Endothelial cell of umbilical vein (primary cell): ENCODE results near the gene CYP2A6. TPM values are rescaled to one million over a fixed set of nuclear protein-coding genes. Genes with fewer than 3 reads are reported as not detected.
A peak's percentile ranks its signal among the peaks of the same experiment; 100 is the strongest.
"Not testable (repeated sequence)": the region's sequence is repeated elsewhere in the genome, so short reads cannot be mapped to it uniquely, and the experiment has no call there.

Experiments
- BruUV-seq: library from RNA; stranded (reverse); fragments of 400-500 nt; replicated peaks from 2 replicates; lab custom pipeline; 2021; lab: Mats Ljungman, UMichigan
- CTCF ChIA-PET: fragments of 300-600, 350-600 bp; sonication (Branson Sonifier 250); formaldehyde crosslinking; loops from one replicate; lab custom pipeline; 2021; ENCODE audit warnings: antibody characterized with exemption, inconsistent platforms; lab: Charles Lee
- POLR2A ChIA-PET: fragments of 300-600, 350-600 bp; sonication (Branson Sonifier 250); formaldehyde crosslinking; loops from one replicate; lab custom pipeline; 2021; ENCODE audit warnings: antibody characterized with exemption, inconsistent platforms; lab: Charles Lee
- DNase-seq: peaks from one replicate; pipeline ENCODE4 v3.0.0-alpha.2; 2011; ENCODE audit warnings: low read depth, low spot score
- FAIRE-seq: peaks from 2 replicates; lab custom pipeline; 2011; peaks lifted over from hg19 to GRCh38; lab: Jason Lieb, UNC
- H2AFZ ChIP-seq: 2 replicates; pipeline ENCODE4 v1.6.0; 2012; ENCODE audit warnings: low read depth, low read length, control low read depth, inconsistent platforms
- H3K27ac ChIP-seq: 2 replicates; pipeline ENCODE4 v1.5.1; 2011; ENCODE audit warnings: low read depth, mild to moderate bottlenecking, control low read depth, low read length, moderate library complexity; ENCODE audit not compliant: insufficient read depth
- H3K27me3 ChIP-seq, 2 experiments: 2 replicates each; pipeline versions ENCODE4 v1.6.0 to v1.6.1; 2011; ENCODE audit warnings: low read length in 2 of 2, mixed read lengths in 1 of 2; ENCODE audit not compliant: control insufficient read depth in 2 of 2, insufficient read depth in 2 of 2
- H3K36me3 ChIP-seq, 2 experiments: 2 replicates in 1 of 2; 3 replicates in 1 of 2; pipeline ENCODE4 v1.5.1; 2011; ENCODE audit warnings: low read length in 2 of 2, mild to moderate bottlenecking in 1 of 2, moderate library complexity in 1 of 2; ENCODE audit not compliant: control insufficient read depth in 2 of 2, insufficient read depth in 2 of 2; ENCODE audit errors: extremely low read depth in 1 of 2
- H3K4me1 ChIP-seq: 3 replicates; pipeline ENCODE4 v1.5.1; 2011; ENCODE audit warnings: mild to moderate bottlenecking, low read length; ENCODE audit not compliant: control insufficient read depth, insufficient read depth; ENCODE audit errors: extremely low read depth
- H3K4me2 ChIP-seq: 2 replicates; pipeline ENCODE4 v1.6.1; 2011; ENCODE audit warnings: low read length, control low read depth, mixed read lengths; ENCODE audit not compliant: insufficient read depth
- H3K4me3 ChIP-seq, 3 experiments: fragments of 200-600 bp in 1 of 3; sonication (generic), shearing (Covaris generic) in 1 of 3; replicated peaks in 1 of 3; 2 replicates each; pipeline ENCODE4 v1.5.1; 2011 to 2016; ENCODE audit warnings: control low read depth in 3 of 3, low read length in 3 of 3, mild to moderate bottlenecking in 2 of 3, inconsistent platforms in 1 of 3, low read depth in 1 of 3, moderate library complexity in 1 of 3; ENCODE audit not compliant: insufficient read depth in 1 of 3
- H3K79me2 ChIP-seq: 2 replicates; pipeline ENCODE4 v1.6.0; 2012; ENCODE audit warnings: low read length, inconsistent platforms; ENCODE audit not compliant: control insufficient read depth, insufficient read depth
- H3K9ac ChIP-seq: replicated peaks from 2 replicates; pipeline ENCODE3; 2011; ENCODE audit warnings: low read length, control low read depth; ENCODE audit not compliant: insufficient read depth; ENCODE audit errors: extremely low read depth
- H3K9me1 ChIP-seq: replicated peaks from 3 replicates; pipeline ENCODE4 v1.6.0; 2011; ENCODE audit warnings: mild to moderate bottlenecking, low read length; ENCODE audit not compliant: control insufficient read depth, insufficient read depth; ENCODE audit errors: extremely low read depth
- H3K9me3 ChIP-seq: replicated peaks from 2 replicates; pipeline ENCODE4 v1.5.1; 2012; ENCODE audit warnings: low read length, inconsistent platforms; ENCODE audit not compliant: control insufficient read depth, insufficient read depth
- H4K20me1 ChIP-seq: replicated peaks from 2 replicates; pipeline ENCODE3; 2011; ENCODE audit warnings: mild to moderate bottlenecking, low read length; ENCODE audit not compliant: control insufficient read depth, insufficient read depth; ENCODE audit errors: extremely low read depth
- dilution Hi-C: fragments of 300-500 bp; cut with MboI; formaldehyde crosslinking; loops from one replicate; pipeline ENCODE4 v1.15.0; 2019; ENCODE audit warnings: low sequenced_read_pairs; ENCODE audit not compliant: extremely low pct_ligation_motif_present
- intact Hi-C: fragments of 100-400 bp; cut with micrococcal nuclease; formaldehyde crosslinking; loops from one replicate; pipeline ENCODE4 v1.10.0; 2022
- polyA plus RNA-seq, 4 experiments: library from polyadenylated mRNA; depleted of rRNA in 3 of 4; stranded (reverse) in 3 of 4; unstranded in 1 of 4; fragments of >200 nt; gene quantifications; 2 replicates each; pipeline versions ENCODE4 v1.2.1 to v1.2.3, GENCODE V29; 2011 to 2012; ENCODE audit warnings: missing spikeins in 1 of 4
- total RNA-seq: library from RNA; stranded (reverse); gene quantifications from 2 replicates; pipeline ENCODE4 v1.2.3, GENCODE V29; 2021
- TF ChIP-seq, protein P1 (sequence below), 2 donors: IDR thresholded peaks; 1 replicate in 1 of 2; 2 replicates in 1 of 2; pipeline ENCODE4 v1.5.1; 2011; ENCODE audit warnings: low read length in 2 of 2, mild to moderate bottlenecking in 2 of 2, moderate library complexity in 2 of 2, control low read depth in 1 of 2, inconsistent platforms in 1 of 2, low read depth in 1 of 2; ENCODE audit not compliant: insufficient read depth in 1 of 2; ENCODE audit errors: extremely low read depth in 1 of 2

The CYP2A6 gene
- total and polyA plus RNA-seq, 2 donors (not counting 3 experiments of a cell fraction or from before 2014, with no cell fraction given): not detected

DNA sequence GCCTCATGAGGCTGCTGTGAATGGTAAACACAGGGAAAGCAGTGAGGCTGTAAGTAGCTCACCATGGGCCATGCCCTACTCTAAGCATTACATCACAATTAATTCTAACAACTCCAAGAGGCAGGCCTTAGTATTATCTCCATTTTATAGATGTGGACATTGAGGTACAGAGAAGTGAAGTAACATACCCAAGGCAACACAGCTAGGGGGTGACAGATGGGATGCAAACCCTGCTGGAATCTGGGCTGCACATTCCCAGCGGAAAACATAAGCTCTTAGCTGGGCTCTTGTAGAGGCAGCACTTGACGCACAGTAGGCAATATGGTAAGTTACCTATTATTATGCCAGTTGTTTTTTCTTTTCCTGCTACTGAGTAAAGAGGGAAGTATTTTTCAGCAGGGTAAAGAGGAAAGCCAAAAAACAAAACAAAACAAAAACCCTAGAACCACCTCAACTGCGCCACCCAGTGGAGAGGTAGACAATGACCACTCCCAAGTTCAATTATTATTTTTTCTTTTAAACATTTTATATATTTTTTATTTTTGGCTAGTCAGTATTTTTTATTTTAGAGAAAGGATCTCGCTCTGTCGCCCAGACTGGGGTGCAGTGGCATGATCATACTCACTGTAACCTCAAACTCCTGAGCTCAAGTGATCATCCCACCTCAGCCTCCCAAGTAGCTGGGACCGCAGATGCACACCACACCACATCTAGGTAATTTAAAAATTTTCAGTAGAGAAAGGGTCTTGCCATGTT lies 30.6 kb downstream of the CYP2A6 start:
- dilution Hi-C loops, H3K4me2 ChIP-seq, POLR2A ChIA-PET, H3K9me1 ChIP-seq, H3K27me3 ChIP-seq, H3K27ac ChIP-seq, H3K36me3 ChIP-seq, H3K79me2 ChIP-seq, H3K9ac ChIP-seq, H3K4me1 ChIP-seq, H3K9me3 ChIP-seq, H4K20me1 ChIP-seq, BruUV-seq, H2AFZ ChIP-seq, H3K4me3 ChIP-seq: not testable (repeated sequence)
- peak; percentile 96 for FAIRE-seq
- intact Hi-C loops: loop anchor here (1.0 to 5.0 kb wide), 3 partner anchors 156 to 323 kb away; no protein-coding TSS in a partner anchor
- peak; percentile 47 for DNase-seq
- CTCF ChIA-PET: interaction anchor here (0.8 to 2.8 kb wide), 15 partner anchors 9 to 174 kb away, joined by 3 to 64 read pairs (median 4); partner anchors contain the start of genes COQ8B, EGLN2, ITPKC and RAB4B
- TF ChIP-seq, protein P1, sequence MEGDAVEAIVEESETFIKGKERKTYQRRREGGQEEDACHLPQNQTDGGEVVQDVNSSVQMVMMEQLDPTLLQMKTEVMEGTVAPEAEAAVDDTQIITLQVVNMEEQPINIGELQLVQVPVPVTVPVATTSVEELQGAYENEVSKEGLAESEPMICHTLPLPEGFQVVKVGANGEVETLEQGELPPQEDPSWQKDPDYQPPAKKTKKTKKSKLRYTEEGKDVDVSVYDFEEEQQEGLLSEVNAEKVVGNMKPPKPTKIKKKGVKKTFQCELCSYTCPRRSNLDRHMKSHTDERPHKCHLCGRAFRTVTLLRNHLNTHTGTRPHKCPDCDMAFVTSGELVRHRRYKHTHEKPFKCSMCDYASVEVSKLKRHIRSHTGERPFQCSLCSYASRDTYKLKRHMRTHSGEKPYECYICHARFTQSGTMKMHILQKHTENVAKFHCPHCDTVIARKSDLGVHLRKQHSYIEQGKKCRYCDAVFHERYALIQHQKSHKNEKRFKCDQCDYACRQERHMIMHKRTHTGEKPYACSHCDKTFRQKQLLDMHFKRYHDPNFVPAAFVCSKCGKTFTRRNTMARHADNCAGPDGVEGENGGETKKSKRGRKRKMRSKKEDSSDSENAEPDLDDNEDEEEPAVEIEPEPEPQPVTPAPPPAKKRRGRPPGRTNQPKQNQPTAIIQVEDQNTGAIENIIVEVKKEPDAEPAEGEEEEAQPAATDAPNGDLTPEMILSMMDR (IDR thresholded peaks at IDR 0.05; ENCODE audit: extremely low read depth in 1 of 2, insufficient read depth in 1 of 2, low read depth in 1 of 2, low read length in 2 of 2): peak; percentile 50 to 58
